GM18520 (cell line): ENCODE measurements around the gene FBXL15.
A peak's percentile ranks its signal among the peaks of the same experiment; 100 is the strongest.

Source experiments
- ATAC-seq: cut with Tn5 transposase; IDR thresholded peaks from one replicate; pipeline ENCODE4 v1.9.1; 2021; ENCODE audit not compliant: unreplicated experiment

FBXL15 gene

GRCh38 chr10:102397222-102398171, 23.1 kb upstream of the FBXL15 start:
- ATAC-seq: no peak

- ATAC-seq: no peak
Observed at GRCh38 chr10:102398172-102399020, 22.2 kb upstream of the FBXL15 start.

- ATAC-seq: peak; percentile 30
Observed at GRCh38 chr10:102399217-102400021, 21.2 kb upstream of the FBXL15 start.

GRCh38 chr10:102400076-102400475, 20.6 kb upstream of the FBXL15 start:
- no peak for ATAC-seq

GRCh38 chr10:102400598-102401341, 19.9 kb upstream of the FBXL15 start:
- no peak for ATAC-seq

- ATAC-seq: no peak
Observed at GRCh38 chr10:102401342-102401654, 19.3 kb upstream of the FBXL15 start.

GRCh38 chr10:102401735-102402511, 18.7 kb upstream of the FBXL15 start:
- no peak for ATAC-seq

- ATAC-seq: no peak
Observed at GRCh38 chr10:102402512-102402896, 18.1 kb upstream of the FBXL15 start.

- no peak for ATAC-seq
Observed at GRCh38 chr10:102403115-102403514, 17.5 kb upstream of the FBXL15 start.

- no peak for ATAC-seq
Observed at GRCh38 chr10:102404361-102405107, 16.1 kb upstream of the FBXL15 start.

- ATAC-seq: no peak
Observed at GRCh38 chr10:102405108-102405571, 15.5 kb upstream of the FBXL15 start.

GRCh38 chr10:102405632-102406031, 15.0 kb upstream of the FBXL15 start:
- no peak for ATAC-seq

- no peak for ATAC-seq
Observed at GRCh38 chr10:102406815-102407214, 13.8 kb upstream of the FBXL15 start.

- no peak for ATAC-seq
Observed at GRCh38 chr10:102407425-102408130, 13.1 kb upstream of the FBXL15 start.

- ATAC-seq: no peak
Observed at GRCh38 chr10:102408131-102408727, 12.4 kb upstream of the FBXL15 start.

GRCh38 chr10:102408728-102409603, 11.7 kb upstream of the FBXL15 start:
- ATAC-seq: no peak
